Stimulated activated CD4-positive, alpha-beta T cell treated with anti-CD3 and anti-CD28 coated beads, Interleukin-15, amount 100 ng/mL, for 48 hours (primary cell): ENCODE measurements around the gene DDAH1.

Source experiments
- DNase-seq, 2 donors: peaks; one replicate each; pipeline ENCODE4 v3.0.0-alpha.2; 2020; ENCODE audit warnings: low read depth in 2 of 2

The DDAH1 gene

GRCh38 chr1:85303440-85304162 lies 161.4 kb downstream of the DDAH1 start:
- no peak for DNase-seq

GRCh38 chr1:85300140-85300539 lies 164.8 kb downstream of the DDAH1 start:
- DNase-seq, result no peak

- DNase-seq, result peak; percentile 75 to 78
Measured at GRCh38 chr1:85297855-85298629, 166.9 kb downstream of the DDAH1 start.

- no peak for DNase-seq
Measured at GRCh38 chr1:85297538-85297854, 167.5 kb downstream of the DDAH1 start.

GRCh38 chr1:85296980-85297379 lies 168.0 kb downstream of the DDAH1 start:
- no peak for DNase-seq

GRCh38 chr1:85295654-85296053 lies 169.3 kb downstream of the DDAH1 start:
- no peak for DNase-seq

- DNase-seq, result no peak
Measured at GRCh38 chr1:85295006-85295431, 169.9 kb downstream of the DDAH1 start.

GRCh38 chr1:85290826-85291225 lies 174.1 kb downstream of the DDAH1 start:
- no peak for DNase-seq

GRCh38 chr1:85289848-85290335 lies 175.1 kb downstream of the DDAH1 start:
- no peak for DNase-seq

- peak; percentile 30 to 56 for DNase-seq
Measured at GRCh38 chr1:85289207-85289847, 175.6 kb downstream of the DDAH1 start.

- no peak for DNase-seq
Measured at GRCh38 chr1:85284202-85284601, 180.8 kb downstream of the DDAH1 start.

- no peak for DNase-seq
Measured at GRCh38 chr1:85283475-85284199, 181.3 kb downstream of the DDAH1 start.

- DNase-seq, result no peak
Measured at GRCh38 chr1:85282424-85282823, 182.5 kb downstream of the DDAH1 start.

GRCh38 chr1:85280636-85281035 lies 184.3 kb downstream of the DDAH1 start:
- no peak for DNase-seq

- no peak for DNase-seq
Measured at GRCh38 chr1:85279458-85280080, 185.4 kb downstream of the DDAH1 start.

GRCh38 chr1:85278853-85279314 lies 186.1 kb downstream of the DDAH1 start:
- DNase-seq, result peak; percentile 24 to 47

- DNase-seq, result no peak
Measured at GRCh38 chr1:85277802-85278201, 187.2 kb downstream of the DDAH1 start.

- DNase-seq, result no peak
Measured at GRCh38 chr1:85276978-85277639, 187.8 kb downstream of the DDAH1 start.

GRCh38 chr1:85276215-85276977 lies 188.6 kb downstream of the DDAH1 start, which contains the start of gene BCL10:
TSS of gene BCL10 (minus strand) at chr1:85276632. CDS start at chr1:85276352, 280 bp downstream.
- peak; percentile 94 to 96 for DNase-seq

- no peak for DNase-seq
Measured at GRCh38 chr1:85275701-85276214, 189.2 kb downstream of the DDAH1 start.
